A549 (cell line): ENCODE measurements around the gene ANK2. TPM values are rescaled to one million over a fixed set of nuclear protein-coding genes. Genes with fewer than 3 reads are reported as not detected.

ENCODE experiments used
- ATAC-seq, 2 experiments: fragments of 200-7000 bp in 1 of 2; fragments of >200 bp in 1 of 2; cut with Nextera tagmentation in 1 of 2; cut with Tn5 transposase in 1 of 2; 3 replicates each; pipeline versions ENCODE4 v1.8.0 to v1.9.1; 2018 to 2020; ENCODE audit warnings: mild to moderate bottlenecking in 1 of 2, moderate library complexity in 1 of 2
- CTCF ChIA-PET: fragments of 300-600 bp; sonication (Branson Sonifier 250); formaldehyde crosslinking; extraction: SDS; loops from one replicate; lab custom pipeline; 2021; ENCODE audit warnings: antibody characterized with exemption, inconsistent platforms; lab: Yijun Ruan, JAX
- POLR2A ChIA-PET: fragments of 350-600 bp; formaldehyde crosslinking; extraction: SDS; loops from one replicate; lab custom pipeline; 2021; ENCODE audit warnings: antibody characterized with exemption, inconsistent platforms; lab: Yijun Ruan, JAX
- DNase-seq, 2 experiments: peaks; one replicate each; pipeline versions ENCODE4 v3.0.0 to v3.0.0-alpha.2; 2011 to 2016; ENCODE audit warnings: low read depth in 1 of 2, low spot score in 1 of 2
- FAIRE-seq: peaks from 2 replicates; lab custom pipeline; 2011; peaks lifted over from hg19 to GRCh38; lab: Jason Lieb, UNC
- H3K27ac ChIP-seq, 2 experiments: fragments of >200 bp; sonication (Bioruptor Twin); formaldehyde crosslinking; 3 replicates each; pipeline ENCODE4 v1.5.1; 2016 to 2017
- H3K4me1 ChIP-seq: fragments of >200 bp; sonication (Bioruptor Twin); formaldehyde crosslinking; 3 replicates; pipeline ENCODE4 v1.6.1; 2016
- H3K4me2 ChIP-seq: fragments of >200 bp; sonication (Bioruptor Twin); formaldehyde crosslinking; 3 replicates; pipeline ENCODE4 v1.6.1; 2016
- H3K4me3 ChIP-seq: fragments of >200 bp; sonication (Bioruptor Twin); formaldehyde crosslinking; 3 replicates; pipeline ENCODE4 v1.5.1; 2016
- H3K9me3 ChIP-seq: fragments of >200 bp; sonication (Bioruptor Twin); formaldehyde crosslinking; 3 replicates; pipeline ENCODE4 v1.6.1; 2016
- CBX8 ChIP-seq: fragments of 200-600 bp; sonication (generic); IDR thresholded peaks from 2 replicates; pipeline ENCODE4 v1.6.1; 2016
- EP300 ChIP-seq, 2 experiments: fragments of >200 bp; sonication (Bioruptor Twin); formaldehyde crosslinking; IDR thresholded peaks; 2 replicates in 1 of 2; 3 replicates in 1 of 2; pipeline ENCODE4 v1.6.1; 2016 to 2017
- FOSB ChIP-seq: fragments of 250-450 bp; sonication (Bioruptor Pico); IDR thresholded peaks from 2 replicates; pipeline ENCODE4 v1.5.0; 2020; ENCODE audit warnings: mild to moderate bottlenecking, moderate library complexity
- FOSL2 ChIP-seq, 2 experiments: fragments of 450-650 bp in 1 of 2; fragments of >200 bp in 1 of 2; sonication (Bioruptor Twin) in 1 of 2; formaldehyde crosslinking; IDR thresholded peaks; 2 replicates each; pipeline versions ENCODE4 v1.5.0 to v1.6.1; 2016 to 2020; ENCODE audit warnings: mild to moderate bottlenecking in 1 of 2, moderate library complexity in 1 of 2
- FOXS1 ChIP-seq: fragments of 250-450 bp; sonication (Bioruptor Pico); IDR thresholded peaks from 2 replicates; pipeline ENCODE4 v1.5.0; 2020; ENCODE audit warnings: mild to moderate bottlenecking, moderate library complexity
- GATA3 ChIP-seq: IDR thresholded peaks from 2 replicates; pipeline ENCODE4 v1.6.1; 2012; ENCODE audit warnings: borderline replicate concordance
- HOXB5 ChIP-seq: fragments of 250-450 bp; sonication (Bioruptor Pico); IDR thresholded peaks from 2 replicates; pipeline ENCODE4 v1.5.0; 2020; ENCODE audit warnings: mild to moderate bottlenecking, moderate library complexity
- JUNB ChIP-seq: fragments of >200 bp; sonication (Bioruptor Twin); formaldehyde crosslinking; IDR thresholded peaks from 2 replicates; pipeline ENCODE4 v1.6.1; 2016
- KDM5A ChIP-seq: fragments of 200-600 bp; sonication (generic); IDR thresholded peaks from 2 replicates; pipeline ENCODE4 v1.6.1; 2016; ENCODE audit warnings: antibody characterized with exemption, mild to moderate bottlenecking
- MAFK ChIP-seq: fragments of 450-650 bp; IDR thresholded peaks from 2 replicates; pipeline ENCODE4 v1.6.1; 2014; ENCODE audit not compliant: partially characterized antibody
- MYC ChIP-seq: IDR thresholded peaks from 2 replicates; pipeline ENCODE4 v1.6.1; 2012; ENCODE audit warnings: mild to moderate bottlenecking, inconsistent platforms, low read length, improper control_type of control experiment, borderline replicate concordance
- NFE2L2 ChIP-seq: fragments of 150-350 bp; conservative IDR thresholded peaks from 2 replicates; pipeline ENCODE4 v1.6.1; 2014; ENCODE audit warnings: low read length
- NPAS2 ChIP-seq: fragments of 250-450 bp; sonication (Bioruptor Pico); IDR thresholded peaks from 2 replicates; pipeline ENCODE4 v1.8.0; 2022; ENCODE audit warnings: mild to moderate bottlenecking, moderate library complexity, borderline replicate concordance
- RARB ChIP-seq: fragments of 250-450 bp; sonication (Bioruptor Pico); IDR thresholded peaks from 2 replicates; pipeline ENCODE4 v1.8.0; 2021; ENCODE audit warnings: mild to moderate bottlenecking, moderate library complexity
- RCOR1 ChIP-seq: fragments of 150-350 bp; IDR thresholded peaks from 2 replicates; pipeline ENCODE4 v1.6.1; 2014; ENCODE audit warnings: antibody characterized with exemption, low read length, low read depth
- RFX5 ChIP-seq: fragments of 450-650 bp; IDR thresholded peaks from 2 replicates; pipeline ENCODE4 v1.7.1; 2014; ENCODE audit warnings: antibody characterized with exemption, mild to moderate bottlenecking, moderate library complexity
- RNF2 ChIP-seq: fragments of 200-600 bp; sonication (generic); IDR thresholded peaks from 2 replicates; pipeline ENCODE4 v1.6.1; 2016; ENCODE audit warnings: low read depth, mild to moderate bottlenecking, antibody characterized with exemption, moderate library complexity, borderline replicate concordance
- TFCP2L1 ChIP-seq: fragments of 250-450 bp; sonication (Bioruptor Pico); IDR thresholded peaks from 2 replicates; pipeline ENCODE4 v1.5.0; 2021; ENCODE audit warnings: mild to moderate bottlenecking
- ZFP36 ChIP-seq: fragments of 450-650 bp; IDR thresholded peaks from 2 replicates; pipeline ENCODE4 v1.6.1; 2014; ENCODE audit warnings: borderline replicate concordance; ENCODE audit not compliant: partially characterized antibody
- whole genome bisulfite sequencing: methylation state at CpG from one replicate; pipeline ENCODE4 v1.1.6; 2017; ENCODE audit errors: missing lambda C conversion rate; 5-methylcytosine and 5-hydroxymethylcytosine counted together
- polyA plus RNA-seq, 4 experiments: library from polyadenylated mRNA; depleted of rRNA in 3 of 4; stranded (reverse); fragments of >200 nt; fragmentation: RNase III in 1 of 4; extraction: RNeasy Plus Mini Kit Qiagen cat#74134 plus additional on column Dnase treatment in 1 of 4; gene quantifications; 2 replicates in 3 of 4; 3 replicates in 1 of 4; pipeline ENCODE4 v1.2.3, GENCODE V29; 2011 to 2017
- TF ChIP-seq, protein P1 (sequence below): fragments of 150-350 bp; IDR thresholded peaks from 2 replicates; pipeline ENCODE4 v1.6.1; 2014; ENCODE audit warnings: low read depth, mild to moderate bottlenecking, low read length
- TF ChIP-seq, protein P2 (sequence below): fragments of 250-450 bp; sonication (Bioruptor Pico); IDR thresholded peaks from 2 replicates; pipeline ENCODE4 v1.5.0; 2021; ENCODE audit warnings: mild to moderate bottlenecking, moderate library complexity, borderline replicate concordance
- TF ChIP-seq, protein P3 (sequence below): IDR thresholded peaks from 2 replicates; pipeline ENCODE4 v1.6.1; 2012; ENCODE audit warnings: low read depth, borderline replicate concordance
- TF ChIP-seq, protein P4 (sequence below): fragments of >200 bp; sonication (Bioruptor Twin); formaldehyde crosslinking; IDR thresholded peaks from 3 replicates; pipeline ENCODE4 v1.6.1; 2016

The ANK2 gene
- polyA plus RNA-seq, 2 of the 4 experiments (the other 2 are of a cell fraction) = 1.4 to 3.1 TPM

DNA sequence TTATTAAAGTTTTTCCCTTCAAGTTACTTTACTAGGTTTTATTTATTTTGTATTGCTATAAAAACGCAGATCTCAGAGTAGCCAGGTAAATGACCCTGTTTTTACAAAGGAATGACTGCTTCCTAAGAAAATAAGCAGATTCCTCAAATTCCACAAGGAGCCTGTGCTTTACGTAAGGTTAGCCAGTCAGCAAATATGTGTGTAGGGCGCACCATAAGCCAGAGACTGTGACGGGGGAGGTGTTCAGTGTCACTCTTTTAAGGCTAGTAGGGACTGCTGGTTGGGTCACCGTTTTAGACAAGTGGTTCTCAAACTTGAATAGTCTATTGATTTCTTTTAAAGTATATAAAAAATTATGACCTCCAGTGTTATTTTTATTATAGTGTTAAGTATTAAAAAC is 119.9 kb downstream of the ANK2 start:
- peak overlapping the region; percentile 48; the same call in 2 of the 3 replicates for H3K4me2 ChIP-seq
- ChIA-PET CTCF (no interaction called here), POLR2A (interaction anchor here (0.6 kb wide), 1 partner anchor 591 kb away, joined by 4 read pairs; no protein-coding TSS in a partner anchor)
- ATAC-seq = peak in 1 of 2 experiments; percentile 66; a peak in 3 of 6 replicates
- FAIRE-seq = no peak
- 18% methylated on average over 5 of the region's 5 CpGs for WGBS
- H3K9me3 ChIP-seq = no peaks in the 10 kb centered on the region
- no peak for TF ChIP-seq HOXB5 (CRISPR knock-in tag)
- peak; percentile 23 for TF ChIP-seq MAFK
- no peak overlapping the region for H3K4me3 ChIP-seq
- peaks cover 6% of the 10 kb centered on the region; the same call in 2 of the 3 replicates for H3K4me1 ChIP-seq
- H3K27ac ChIP-seq = no peak overlapping the region
- DNase-seq = peak in 1 of 2 experiments; percentile 18

DNA sequence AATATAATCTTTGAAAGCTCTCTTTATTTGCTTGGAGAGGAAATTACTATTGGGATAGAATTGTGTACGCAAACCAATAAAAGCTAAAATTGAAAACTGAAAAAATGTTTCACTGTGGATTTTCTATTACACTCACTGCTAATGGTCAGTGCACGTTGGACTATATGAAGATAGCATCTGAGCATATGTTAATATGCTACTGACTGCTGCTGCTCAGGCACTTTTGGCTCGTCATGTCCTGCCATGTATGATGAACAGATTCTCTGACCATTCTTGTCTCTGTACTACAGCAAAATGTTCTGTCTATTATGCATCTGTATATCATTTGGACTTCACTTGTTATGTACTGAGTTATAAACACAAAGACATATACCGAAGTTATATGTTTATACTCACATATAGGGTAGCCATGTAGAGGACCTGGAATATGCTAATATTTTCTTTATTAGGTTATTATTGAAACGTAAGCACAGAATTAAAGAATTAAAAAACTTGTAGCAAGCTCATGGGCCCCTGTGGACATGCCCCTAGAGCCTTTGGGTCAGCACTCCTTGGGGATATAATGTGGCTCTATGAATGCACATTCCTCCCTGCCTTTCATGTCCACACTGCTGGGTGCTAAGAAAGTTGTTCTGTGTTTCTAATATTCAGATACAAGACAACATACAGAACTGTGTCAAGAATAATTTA is 120.8 kb downstream of the ANK2 start:
- H3K4me2 ChIP-seq = no peak overlapping the region
- 70% methylated on average over 5 of the region's 5 CpGs for WGBS
- POLR2A ChIA-PET = interaction anchor here (0.6 kb wide), 1 partner anchor 591 kb away, joined by 4 read pairs; no protein-coding TSS in a partner anchor
- H3K4me1 ChIP-seq = peaks cover 6% of the 10 kb centered on the region; the same call in 2 of the 3 replicates
- FAIRE-seq = no peak
- DNase-seq = no peak
- no peak for TF ChIP-seq JUNB
- no peak for TF ChIP-seq TFCP2L1 (CRISPR knock-in tag)
- no peak for TF ChIP-seq RNF2
- no peak for TF ChIP-seq RCOR1
- no peak for TF ChIP-seq ZFP36
- no peak for TF ChIP-seq NPAS2 (CRISPR knock-in tag)
- TF ChIP-seq FOXS1 (CRISPR knock-in tag) = no peak
- TF ChIP-seq, all 56 proteins: peak for 0
- Histone ChIP-seq H3K9me3 (no peaks in the 10 kb centered on the region), H3K27ac (no peak overlapping the region), H3K4me3 (no peak overlapping the region)
- ATAC-seq = no peak
- CTCF ChIA-PET = no interaction called here

DNA sequence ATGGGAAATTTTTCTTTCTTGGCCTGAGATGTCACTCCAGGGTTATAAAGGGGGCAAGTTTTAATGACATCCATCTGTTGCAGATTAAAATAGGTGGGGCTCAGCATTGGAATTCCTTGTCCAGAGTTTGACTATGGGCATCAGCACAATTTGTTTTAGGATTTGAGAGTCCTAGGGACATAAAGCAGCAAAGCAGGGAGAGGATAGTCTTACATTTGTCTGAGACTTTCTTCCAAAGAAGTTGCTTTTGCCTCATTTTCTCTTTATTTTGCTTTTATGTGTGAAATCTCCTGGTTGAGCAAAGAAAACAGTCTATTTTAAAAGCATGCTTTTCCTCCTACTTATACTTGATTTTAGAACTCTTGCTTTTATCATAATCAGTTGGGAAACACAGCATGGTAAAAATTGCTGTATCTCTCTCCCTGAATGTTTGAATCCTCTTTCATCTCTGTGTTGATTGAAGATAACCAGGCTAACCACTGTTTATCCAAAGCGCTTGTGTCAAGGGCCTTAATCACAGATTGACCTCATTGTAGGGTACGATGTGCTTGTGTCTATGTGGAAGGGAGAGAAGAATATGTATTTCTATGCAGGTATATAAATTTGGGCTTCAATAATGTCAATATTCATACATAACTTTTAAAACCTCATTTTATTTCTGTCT is 121.5 kb downstream of the ANK2 start:
- WGBS = 92% methylated on average over 2 of the region's 2 CpGs
- Histone ChIP-seq H3K9me3 (no peaks in the 10 kb centered on the region), H3K4me3 (no peak overlapping the region), H3K4me1 (peaks cover 6% of the 10 kb centered on the region; the same call in 2 of the 3 replicates), H3K4me2 (no peak overlapping the region), H3K27ac (no peak overlapping the region)
- POLR2A ChIA-PET = no interaction called here
- DNase-seq (no peak), ATAC-seq (no peak), FAIRE-seq (no peak)
- TF ChIP-seq RARB (CRISPR knock-in tag) (no peak), ZFP36 (no peak), KDM5A (no peak), FOSB (CRISPR knock-in tag) (no peak), FOSL2 (IDR thresholded peaks at IDR 0.05) (no peak), FOSL2 (CRISPR knock-in tag; IDR thresholded peaks at IDR 0.05) (no peak), EP300 (IDR thresholded peaks at IDR 0.05) (no peak), RFX5 (no peak), MYC (no peak), NFE2L2 (no peak), CBX8 (no peak), GATA3 (no peak), RCOR1 (no peak)
- TF ChIP-seq, protein P1, sequence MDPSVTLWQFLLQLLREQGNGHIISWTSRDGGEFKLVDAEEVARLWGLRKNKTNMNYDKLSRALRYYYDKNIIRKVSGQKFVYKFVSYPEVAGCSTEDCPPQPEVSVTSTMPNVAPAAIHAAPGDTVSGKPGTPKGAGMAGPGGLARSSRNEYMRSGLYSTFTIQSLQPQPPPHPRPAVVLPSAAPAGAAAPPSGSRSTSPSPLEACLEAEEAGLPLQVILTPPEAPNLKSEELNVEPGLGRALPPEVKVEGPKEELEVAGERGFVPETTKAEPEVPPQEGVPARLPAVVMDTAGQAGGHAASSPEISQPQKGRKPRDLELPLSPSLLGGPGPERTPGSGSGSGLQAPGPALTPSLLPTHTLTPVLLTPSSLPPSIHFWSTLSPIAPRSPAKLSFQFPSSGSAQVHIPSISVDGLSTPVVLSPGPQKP = no peak
- TF ChIP-seq, protein P2, sequence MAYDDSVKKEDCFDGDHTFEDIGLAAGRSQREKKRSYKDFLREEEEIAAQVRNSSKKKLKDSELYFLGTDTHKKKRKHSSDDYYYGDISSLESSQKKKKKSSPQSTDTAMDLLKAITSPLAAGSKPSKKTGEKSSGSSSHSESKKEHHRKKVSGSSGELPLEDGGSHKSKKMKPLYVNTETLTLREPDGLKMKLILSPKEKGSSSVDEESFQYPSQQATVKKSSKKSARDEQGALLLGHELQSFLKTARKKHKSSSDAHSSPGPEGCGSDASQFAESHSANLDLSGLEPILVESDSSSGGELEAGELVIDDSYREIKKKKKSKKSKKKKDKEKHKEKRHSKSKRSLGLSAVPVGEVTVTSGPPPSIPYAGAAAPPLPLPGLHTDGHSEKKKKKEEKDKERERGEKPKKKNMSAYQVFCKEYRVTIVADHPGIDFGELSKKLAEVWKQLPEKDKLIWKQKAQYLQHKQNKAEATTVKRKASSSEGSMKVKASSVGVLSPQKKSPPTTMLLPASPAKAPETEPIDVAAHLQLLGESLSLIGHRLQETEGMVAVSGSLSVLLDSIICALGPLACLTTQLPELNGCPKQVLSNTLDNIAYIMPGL = no peak
- TF ChIP-seq, protein P3, sequence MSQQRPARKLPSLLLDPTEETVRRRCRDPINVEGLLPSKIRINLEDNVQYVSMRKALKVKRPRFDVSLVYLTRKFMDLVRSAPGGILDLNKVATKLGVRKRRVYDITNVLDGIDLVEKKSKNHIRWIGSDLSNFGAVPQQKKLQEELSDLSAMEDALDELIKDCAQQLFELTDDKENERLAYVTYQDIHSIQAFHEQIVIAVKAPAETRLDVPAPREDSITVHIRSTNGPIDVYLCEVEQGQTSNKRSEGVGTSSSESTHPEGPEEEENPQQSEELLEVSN = no peak
- TF ChIP-seq, protein P4, sequence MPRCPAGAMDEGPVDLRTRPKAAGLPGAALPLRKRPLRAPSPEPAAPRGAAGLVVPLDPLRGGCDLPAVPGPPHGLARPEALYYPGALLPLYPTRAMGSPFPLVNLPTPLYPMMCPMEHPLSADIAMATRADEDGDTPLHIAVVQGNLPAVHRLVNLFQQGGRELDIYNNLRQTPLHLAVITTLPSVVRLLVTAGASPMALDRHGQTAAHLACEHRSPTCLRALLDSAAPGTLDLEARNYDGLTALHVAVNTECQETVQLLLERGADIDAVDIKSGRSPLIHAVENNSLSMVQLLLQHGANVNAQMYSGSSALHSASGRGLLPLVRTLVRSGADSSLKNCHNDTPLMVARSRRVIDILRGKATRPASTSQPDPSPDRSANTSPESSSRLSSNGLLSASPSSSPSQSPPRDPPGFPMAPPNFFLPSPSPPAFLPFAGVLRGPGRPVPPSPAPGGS = no peak
- CTCF ChIA-PET = no interaction called here
